K562 (cell line): ENCODE data around the gene RNF151. TPM values are rescaled to one million over a fixed set of nuclear protein-coding genes. Genes with fewer than 3 reads are reported as not detected.

ENCODE experiments used
- ARID2 ChIP-seq: fragments of 450-650 bp; IDR thresholded peaks from 2 replicates; pipeline ENCODE4 v1.6.1; 2017; ENCODE audit warnings: antibody characterized with exemption, mild to moderate bottlenecking
- EP300 ChIP-seq: IDR thresholded peaks from 2 replicates; pipeline ENCODE4 v1.6.1; 2012; ENCODE audit warnings: low read length, improper control_type of control experiment
- FOXK2 ChIP-seq, 2 experiments: fragments of 450-650 bp; IDR thresholded peaks in 1 of 2; conservative IDR thresholded peaks in 1 of 2; 2 replicates each; pipeline ENCODE4 v1.6.1; 2016; ENCODE audit warnings: low read depth in 2 of 2, mild to moderate bottlenecking in 1 of 2
- HDAC1 ChIP-seq, 2 experiments: fragments of 450-650 bp; IDR thresholded peaks; 2 replicates each; pipeline ENCODE4 v1.6.1; 2016 to 2017; ENCODE audit warnings: inconsistent platforms in 1 of 2, mild to moderate bottlenecking in 1 of 2, moderate library complexity in 1 of 2
- HES1 ChIP-seq: fragments of 450-650 bp; IDR thresholded peaks from 2 replicates; pipeline ENCODE4 v1.6.1; 2016; ENCODE audit warnings: low read depth, mild to moderate bottlenecking, moderate library complexity
- KDM5B ChIP-seq: fragments of 200-600 bp; sonication (generic); IDR thresholded peaks from 2 replicates; pipeline ENCODE4 v1.6.1; 2012; ENCODE audit warnings: low read depth, mild to moderate bottlenecking, moderate library complexity, low read length, control low read depth, inconsistent platforms; ENCODE audit not compliant: insufficient replicate concordance
- KLF16 ChIP-seq: IDR thresholded peaks from 2 replicates; pipeline ENCODE4 v1.6.1; 2016; ENCODE audit warnings: antibody characterized with exemption
- NCOR1 ChIP-seq: fragments of 450-650 bp; IDR thresholded peaks from 2 replicates; pipeline ENCODE4 v1.6.1; 2016; ENCODE audit warnings: mild to moderate bottlenecking, moderate library complexity
- PHF8 ChIP-seq: fragments of 200-600 bp; sonication (generic); IDR thresholded peaks from 2 replicates; pipeline ENCODE4 v1.6.1; 2012; ENCODE audit warnings: mixed run types, mild to moderate bottlenecking, inconsistent platforms, low read length, moderate library complexity, borderline replicate concordance
- PHTF2 ChIP-seq: fragments of 250-450 bp; sonication (Bioruptor Pico); IDR thresholded peaks from 2 replicates; pipeline ENCODE4 v1.5.0; 2021; ENCODE audit warnings: mild to moderate bottlenecking
- PURB ChIP-seq: sonication (generic); formaldehyde crosslinking; IDR thresholded peaks from 2 replicates; pipeline ENCODE4 v1.9.0; 2021; ENCODE audit warnings: low read depth, mild to moderate bottlenecking, missing genetic modification reagents
- RAD21 ChIP-seq, 2 experiments: fragments of 250-450 bp in 1 of 2; fragments of 450-650 bp in 1 of 2; sonication (Bioruptor Pico) in 1 of 2; formaldehyde crosslinking in 1 of 2; IDR thresholded peaks in 1 of 2; conservative IDR thresholded peaks in 1 of 2; 2 replicates each; pipeline versions ENCODE4 v1.4.0 to v1.8.0; 2020 to 2022; ENCODE audit warnings: mild to moderate bottlenecking in 2 of 2, moderate library complexity in 1 of 2
- TCF3 ChIP-seq: sonication (generic); formaldehyde crosslinking; IDR thresholded peaks from 2 replicates; pipeline ENCODE4 v1.4.0; 2020; ENCODE audit warnings: mild to moderate bottlenecking, missing genetic modification reagents
- TRIM24 ChIP-seq, 2 experiments: fragments of 450-650 bp; IDR thresholded peaks; 2 replicates each; pipeline ENCODE4 v1.6.1; 2016
- XRCC3 ChIP-seq: fragments of 450-650 bp; IDR thresholded peaks from 2 replicates; pipeline ENCODE4 v1.6.1; 2017; ENCODE audit warnings: mild to moderate bottlenecking, moderate library complexity
- ZNF263 ChIP-seq: sonication (generic); formaldehyde crosslinking; IDR thresholded peaks from 2 replicates; pipeline ENCODE4 v1.8.0; 2022; ENCODE audit warnings: mild to moderate bottlenecking, missing genetic modification reagents, borderline replicate concordance
- ZNF384 ChIP-seq: IDR thresholded peaks from 2 replicates; pipeline ENCODE4 v1.6.1; 2012; ENCODE audit warnings: low read depth, low read length, improper control_type of control experiment
- ZNF668 ChIP-seq: fragments of 250-450 bp; sonication (Bioruptor Pico); IDR thresholded peaks from 2 replicates; pipeline ENCODE4 v1.8.0; 2022; ENCODE audit warnings: mild to moderate bottlenecking, inconsistent platforms
- ZNF77 ChIP-seq: fragments of 250-450 bp; sonication (Bioruptor Pico); IDR thresholded peaks from 2 replicates; pipeline ENCODE4 v1.5.0; 2020
- polyA plus RNA-seq, 8 experiments: library from polyadenylated mRNA; depleted of rRNA in 4 of 8; stranded (reverse) in 5 of 8; unstranded in 3 of 8; fragments of >200 nt; fragmentation: Nextera tagmentation in 2 of 8; fragmentation: Illumina TruSeq in 1 of 8; extraction: Ambion mirVana in 2 of 8; extraction: Trizol in 1 of 8; gene quantifications; 2 replicates each; pipeline versions ENCODE4 v1.2.1 to v1.2.3, GENCODE V29; 2011 to 2014; ENCODE audit warnings: inconsistent platforms in 1 of 8, missing spikeins in 1 of 8
- total RNA-seq, 7 experiments: library from RNA; depleted of rRNA in 6 of 7; stranded (reverse); fragments of >200 nt in 6 of 7; fragmentation: Illumina TruSeq in 2 of 7; extraction: Trizol in 2 of 7; gene quantifications; 2 replicates each; pipeline versions ENCODE4 v1.2.1 to v1.2.3, GENCODE V29; 2011 to 2021; ENCODE audit warnings: low replicate concordance in 1 of 7
- TF ChIP-seq, protein P1 (sequence below): fragments of 250-450 bp; sonication (Bioruptor Pico); IDR thresholded peaks from 2 replicates; pipeline ENCODE4 v1.5.0; 2021; ENCODE audit warnings: mild to moderate bottlenecking, moderate library complexity
- TF ChIP-seq, protein P2 (sequence below): fragments of 250-450 bp; sonication (Bioruptor Pico); IDR thresholded peaks from 2 replicates; pipeline ENCODE4 v1.4.0; 2020; ENCODE audit warnings: mild to moderate bottlenecking, moderate library complexity

The RNF151 gene
- total and polyA plus RNA-seq, 9 of the 15 experiments (the other 6 are each of a cell fraction or from before 2014, with no cell fraction given), result not detected

DNA sequence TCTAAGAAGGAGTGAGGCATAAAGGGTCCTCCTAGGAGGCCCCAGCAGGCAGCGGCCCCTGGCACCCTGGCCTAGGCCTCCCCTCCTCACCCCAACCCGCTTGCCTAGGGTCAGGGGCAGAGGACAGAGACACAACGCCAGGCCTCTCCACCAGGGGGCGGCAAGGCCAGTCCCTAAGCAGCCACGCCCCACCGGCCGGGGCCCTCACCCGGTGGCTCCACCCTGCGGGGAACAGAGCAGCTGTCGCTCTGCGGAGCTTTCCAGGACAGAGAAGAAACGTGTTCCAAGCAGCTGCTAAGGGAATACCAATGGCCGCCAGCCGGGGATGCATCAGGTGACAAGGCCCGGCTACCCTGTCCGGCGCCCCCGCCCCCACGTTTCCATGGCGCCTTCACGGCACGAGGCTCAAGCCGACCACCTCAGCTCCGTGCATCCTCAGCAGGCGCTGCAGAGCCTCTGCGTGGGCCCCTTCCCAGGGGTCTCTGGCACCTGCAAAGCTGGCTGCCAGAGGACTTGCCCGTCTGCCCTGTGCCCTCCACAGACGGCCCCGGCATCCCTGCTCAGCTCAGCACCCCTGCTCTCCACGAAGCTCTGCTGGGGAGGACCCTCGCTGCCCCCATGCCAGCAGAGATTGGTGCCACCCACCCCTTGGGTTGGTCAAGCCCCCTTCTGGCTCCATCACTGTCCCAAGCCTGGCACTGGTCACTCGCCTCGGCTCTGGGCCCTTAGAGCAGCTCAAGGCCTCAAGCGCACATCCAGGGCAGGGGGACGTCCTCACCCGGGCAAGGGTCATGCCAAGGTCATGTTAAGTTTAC lies 37.4 kb downstream of the RNF151 start (continued):
- TF ChIP-seq ZNF263 (CRISPR knock-in tag), result peak; percentile 52; the same call in 1 of the 2 replicates
- TF ChIP-seq HDAC1 (IDR thresholded peaks at IDR 0.05), result peak in 1 of 2 experiments; percentile 82; a peak in 2 of 4 replicates
- no peak; the same call in 1 of the 2 replicates for TF ChIP-seq TCF3 (CRISPR knock-in tag)
- no peak for TF ChIP-seq HES1
- TF ChIP-seq PURB (CRISPR knock-in tag), result no peak
- 0 out of 2 replicates have a peak, but pooled peaks have one; percentile 42 for TF ChIP-seq KLF16
- TF ChIP-seq FOXK2 (conservative IDR thresholded peaks at IDR 0.05 in 1 of 2, IDR thresholded peaks at IDR 0.05 in 1 of 2; ENCODE audit: low read depth in 2 of 2), result 0 out of 4 replicates have a peak, but pooled peaks of 1 of the 2 experiments have one; percentile 30
- no peak for TF ChIP-seq PHTF2
- 0 out of 2 replicates have a peak, but pooled peaks have one; percentile 5 for TF ChIP-seq EP300
- TF ChIP-seq, protein P1, sequence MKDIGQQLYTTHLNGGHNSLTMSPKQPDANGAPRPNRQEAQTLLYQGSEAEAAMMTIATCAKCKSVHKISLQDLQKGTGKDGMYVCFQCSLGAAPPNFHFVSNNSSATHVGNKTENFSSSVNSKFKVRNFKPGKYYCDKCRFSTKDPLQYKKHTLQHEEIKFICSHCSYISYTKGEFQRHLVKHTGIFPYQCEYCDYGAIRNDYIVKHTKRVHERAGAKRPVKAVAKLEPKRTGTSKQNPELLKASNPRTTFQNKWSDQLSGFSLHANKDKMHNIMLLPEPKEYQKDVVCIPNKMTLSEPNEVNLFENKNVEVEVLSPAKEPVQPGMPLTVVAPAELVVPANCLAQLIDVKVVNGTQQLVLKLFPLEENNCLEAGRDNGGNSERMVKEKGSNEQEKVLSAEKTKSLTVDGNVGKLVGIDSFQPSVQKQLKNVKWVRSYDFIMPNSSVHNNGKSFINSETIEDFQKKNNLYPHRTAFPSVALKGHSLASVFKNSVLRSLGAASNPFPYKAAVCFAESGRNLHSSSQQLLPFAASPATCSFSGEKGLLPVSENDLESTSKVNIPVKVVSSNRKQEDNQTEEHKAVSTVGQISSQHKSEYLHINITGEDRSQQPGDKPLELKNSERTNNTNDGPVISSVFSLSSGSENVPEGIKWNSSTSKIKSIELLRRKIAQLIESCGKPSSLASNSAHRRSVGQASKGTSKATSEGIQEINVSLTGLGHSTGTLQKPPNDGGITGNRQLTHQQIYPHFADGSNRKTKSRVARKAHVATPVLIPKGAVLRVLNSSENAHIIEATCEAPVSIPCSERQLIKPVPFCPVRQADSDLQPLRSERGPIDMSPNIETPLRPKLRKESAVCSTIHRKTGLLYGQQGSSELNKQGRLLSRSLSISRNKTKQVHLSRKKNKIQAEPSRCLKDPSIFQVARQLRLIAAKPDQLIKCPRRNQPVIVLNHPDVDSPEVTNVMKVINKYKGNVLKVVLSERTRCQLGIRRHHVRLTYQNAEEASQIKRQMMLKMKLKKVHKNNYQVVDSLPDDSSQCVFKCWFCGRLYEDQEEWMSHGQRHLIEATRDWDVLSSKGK (CRISPR knock-in tag), result no peak
- TF ChIP-seq, protein P2, sequence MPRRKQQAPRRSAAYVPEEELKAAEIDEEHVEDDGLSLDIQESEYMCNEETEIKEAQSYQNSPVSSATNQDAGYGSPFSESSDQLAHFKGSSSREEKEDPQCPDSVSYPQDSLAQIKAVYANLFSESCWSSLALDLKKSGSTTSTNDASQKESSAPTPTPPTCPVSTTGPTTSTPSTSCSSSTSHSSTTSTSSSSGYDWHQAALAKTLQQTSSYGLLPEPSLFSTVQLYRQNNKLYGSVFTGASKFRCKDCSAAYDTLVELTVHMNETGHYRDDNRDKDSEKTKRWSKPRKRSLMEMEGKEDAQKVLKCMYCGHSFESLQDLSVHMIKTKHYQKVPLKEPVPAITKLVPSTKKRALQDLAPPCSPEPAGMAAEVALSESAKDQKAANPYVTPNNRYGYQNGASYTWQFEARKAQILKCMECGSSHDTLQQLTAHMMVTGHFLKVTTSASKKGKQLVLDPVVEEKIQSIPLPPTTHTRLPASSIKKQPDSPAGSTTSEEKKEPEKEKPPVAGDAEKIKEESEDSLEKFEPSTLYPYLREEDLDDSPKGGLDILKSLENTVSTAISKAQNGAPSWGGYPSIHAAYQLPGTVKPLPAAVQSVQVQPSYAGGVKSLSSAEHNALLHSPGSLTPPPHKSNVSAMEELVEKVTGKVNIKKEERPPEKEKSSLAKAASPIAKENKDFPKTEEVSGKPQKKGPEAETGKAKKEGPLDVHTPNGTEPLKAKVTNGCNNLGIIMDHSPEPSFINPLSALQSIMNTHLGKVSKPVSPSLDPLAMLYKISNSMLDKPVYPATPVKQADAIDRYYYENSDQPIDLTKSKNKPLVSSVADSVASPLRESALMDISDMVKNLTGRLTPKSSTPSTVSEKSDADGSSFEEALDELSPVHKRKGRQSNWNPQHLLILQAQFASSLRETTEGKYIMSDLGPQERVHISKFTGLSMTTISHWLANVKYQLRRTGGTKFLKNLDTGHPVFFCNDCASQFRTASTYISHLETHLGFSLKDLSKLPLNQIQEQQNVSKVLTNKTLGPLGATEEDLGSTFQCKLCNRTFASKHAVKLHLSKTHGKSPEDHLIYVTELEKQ, result no peak
- no peak for TF ChIP-seq ZNF77
- TF ChIP-seq XRCC3, result no peak
- 0 out of 2 replicates have a peak, but pooled peaks have one; percentile 35 for TF ChIP-seq ZNF384
- TF ChIP-seq ZNF668 (CRISPR knock-in tag), result no peak
- peak; percentile 61 to 73 for TF ChIP-seq RAD21 (CRISPR knock-in tag; conservative IDR thresholded peaks at IDR 0.05 in 1 of 2, IDR thresholded peaks at IDR 0.05 in 1 of 2)
- 0 out of 4 replicates have a peak, but pooled peaks of 1 of the 2 experiments have one; percentile 6 for TF ChIP-seq TRIM24 (IDR thresholded peaks at IDR 0.05)
- TF ChIP-seq KDM5B, result no peak
- no peak for TF ChIP-seq PHF8
- TF ChIP-seq ARID2, result no peak
- TF ChIP-seq NCOR1, result no peak
